GM21737 (cell line): ENCODE data around the gene NUTM1.
"Not testable (repeated sequence)": the region's sequence is repeated elsewhere in the genome, so short reads cannot be mapped to it uniquely, and the experiment has no call there.

Experiments
- ATAC-seq: cut with Tn5 transposase; IDR thresholded peaks from one replicate; pipeline ENCODE4 v1.9.1; 2021; ENCODE audit warnings: mild to moderate bottlenecking, moderate library complexity; ENCODE audit not compliant: unreplicated experiment

Gene NUTM1

GRCh38 chr15:34364041-34364440 is 20.9 kb downstream of the NUTM1 start:
- ATAC-seq, result no peak

- ATAC-seq, result no peak
Measured at GRCh38 chr15:34365091-34365825, 22.1 kb downstream of the NUTM1 start.

- no peak for ATAC-seq
Measured at GRCh38 chr15:34365836-34366235, 22.7 kb downstream of the NUTM1 start.

GRCh38 chr15:34366271-34367065 is 23.4 kb downstream of the NUTM1 start:
- peak; percentile 5 for ATAC-seq

- peak; percentile 76 for ATAC-seq
Measured at GRCh38 chr15:34367101-34368081, 24.3 kb downstream of the NUTM1 start, which contains the start of gene LPCAT4. Gene LPCAT4 (minus strand): TSS chr15:34367196. CDS start chr15:34367100, 96 bp downstream.

GRCh38 chr15:34370129-34370528 is 27.0 kb downstream of the NUTM1 start:
- no peak for ATAC-seq

GRCh38 chr15:34370643-34371042 is 27.5 kb downstream of the NUTM1 start:
- no peak for ATAC-seq

GRCh38 chr15:34373951-34374350 is 30.8 kb downstream of the NUTM1 start:
- no peak for ATAC-seq

GRCh38 chr15:34374816-34375215 is 31.7 kb downstream of the NUTM1 start:
- ATAC-seq, result no peak

- not testable (repeated sequence) for ATAC-seq
Measured at GRCh38 chr15:34375541-34375940, 32.4 kb downstream of the NUTM1 start.

- ATAC-seq, result no peak
Measured at GRCh38 chr15:34376856-34377255, 33.7 kb downstream of the NUTM1 start.

GRCh38 chr15:34380491-34380890 is 37.4 kb downstream of the NUTM1 start:
- not testable (repeated sequence) for ATAC-seq

GRCh38 chr15:34381829-34382521 is 38.9 kb downstream of the NUTM1 start:
- ATAC-seq, result not testable (repeated sequence)

GRCh38 chr15:34389594-34390086 is 46.5 kb downstream of the NUTM1 start:
- not testable (repeated sequence) for ATAC-seq

- ATAC-seq, result not testable (repeated sequence)
Measured at GRCh38 chr15:34392981-34393380, 49.9 kb downstream of the NUTM1 start.

GRCh38 chr15:34397637-34398259 is 54.6 kb downstream of the NUTM1 start:
- ATAC-seq, result peak; percentile 59

GRCh38 chr15:34403160-34403598 is 60.1 kb downstream of the NUTM1 start:
- not testable (repeated sequence) for ATAC-seq

GRCh38 chr15:34403899-34404298 is 60.8 kb downstream of the NUTM1 start:
- ATAC-seq, result not testable (repeated sequence)
